Vagina (tissue), 2 donors: ENCODE results near the gene AXIN1.

Experiments
- CTCF ChIP-seq, 3 experiments: fragments of 450-650 bp in 2 of 3; fragments of 200-600 bp in 1 of 3; sonication (generic) in 1 of 3; IDR thresholded peaks; one replicate each; pipeline ENCODE4 v1.5.1; 2017 to 2019; ENCODE audit warnings: antibody characterized with exemption in 3 of 3, mild to moderate bottlenecking in 2 of 3, moderate library complexity in 2 of 3
- POLR2A ChIP-seq, 2 donors: fragments of 450-650 bp; IDR thresholded peaks; one replicate each; pipeline ENCODE4 v1.6.1; 2017; ENCODE audit warnings: antibody characterized with exemption in 2 of 2, mild to moderate bottlenecking in 2 of 2, moderate library complexity in 2 of 2

DNA sequence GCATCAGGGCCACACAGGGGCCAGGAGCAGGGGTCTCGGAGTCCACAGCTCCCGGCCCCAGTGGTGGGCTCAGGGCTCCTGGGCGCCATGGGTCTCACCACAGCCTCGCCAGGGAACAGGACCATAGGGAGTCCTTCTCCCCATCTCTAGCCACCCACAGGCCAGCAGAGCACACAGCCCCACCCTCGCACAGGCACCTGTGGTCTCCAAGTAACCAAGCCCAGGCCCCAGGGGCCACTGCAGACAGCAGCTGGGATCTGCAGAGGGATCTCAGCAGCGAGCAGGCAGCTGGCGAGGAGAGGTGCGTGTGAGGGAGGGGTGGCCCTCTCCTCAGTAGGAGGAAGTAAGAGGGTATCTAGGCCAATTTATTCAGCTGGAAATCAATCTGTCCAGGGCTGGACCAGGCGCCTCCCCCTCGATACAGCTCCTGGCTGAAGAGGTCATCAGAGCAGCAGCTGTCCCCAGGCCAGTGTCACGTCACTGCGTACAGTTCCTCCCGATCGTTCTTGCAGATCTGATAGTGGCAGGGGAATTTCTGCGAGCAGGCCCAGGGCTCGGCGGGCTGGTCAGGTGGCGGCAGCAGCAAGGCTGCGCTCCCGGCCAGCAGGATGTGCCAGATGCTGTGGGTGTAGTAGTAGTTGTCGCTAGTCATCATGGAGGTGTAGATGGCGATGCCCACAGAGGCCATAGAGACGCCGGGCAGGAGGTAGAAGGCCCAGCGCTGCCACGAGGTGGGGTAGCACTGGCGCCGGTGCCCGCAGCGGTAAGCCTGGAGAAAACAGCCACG lies 19.2 kb upstream of the AXIN1 start:
- no peak for TF ChIP-seq CTCF (IDR thresholded peaks at IDR 0.05)
- TF ChIP-seq POLR2A (IDR thresholded peaks at IDR 0.05): no peak
